Measurements from ENCODE around the gene PROX1. TPM values are rescaled to one million over a fixed set of nuclear protein-coding genes. Genes with fewer than 3 reads are reported as not detected.

PROX1 gene
- total and polyA plus RNA-seq, 2 donors (not counting 1 experiment from before 2014, with no cell fraction given) = 0.02 to 0.17 TPM

DNA sequence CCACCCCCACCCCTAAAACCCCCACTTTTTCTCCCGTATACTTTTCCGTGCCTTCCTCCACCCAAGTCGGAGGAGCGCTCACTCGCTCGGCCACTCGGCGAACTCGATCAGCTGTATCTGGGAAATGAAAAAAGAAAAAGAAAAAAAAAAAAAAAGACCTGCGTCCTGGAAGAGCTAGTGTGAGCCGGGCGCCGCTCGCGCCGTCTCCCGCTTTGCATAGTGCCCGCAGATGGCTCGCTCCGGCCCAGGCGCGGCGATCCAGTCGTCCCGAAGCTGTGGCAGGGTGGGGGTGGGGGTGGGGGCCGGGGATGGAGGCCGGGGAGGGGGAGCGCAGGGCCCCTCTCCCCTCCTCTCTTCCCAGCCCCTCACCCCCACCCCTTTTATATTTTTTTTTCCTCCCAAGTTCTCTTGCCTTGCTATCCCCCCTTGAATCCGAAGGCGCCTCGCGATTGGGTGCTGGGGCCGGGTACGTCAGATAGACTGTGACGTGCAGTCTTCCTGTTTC lies 299 bp upstream of the PROX1 start:
- no peaks in the 10 kb centered on the region for H4K20me1 ChIP-seq (ENCODE audit: control insufficient read depth, extremely low read depth, insufficient read depth, low read length)
- H2AFZ ChIP-seq (ENCODE audit: low read length) = peak overlapping the region; percentile 86
- H3K4me2 ChIP-seq (ENCODE audit: extremely low read depth, insufficient read depth, low read length) = peak overlapping the region; percentile 69
- no peak for DNase-seq (ENCODE audit: low read depth in 2 of 2)
- no peak overlapping the region for H3K9ac ChIP-seq (ENCODE audit: insufficient read depth, low read length)
- no peaks in the 10 kb centered on the region for H3K4me1 ChIP-seq (ENCODE audit: control insufficient read depth, extremely low read depth, insufficient read depth, low read length)
- H3K79me2 ChIP-seq (ENCODE audit: control insufficient read depth, insufficient read depth, low read length) = no peaks in the 10 kb centered on the region
- TF ChIP-seq EZH2 (IDR thresholded peaks at IDR 0.05; ENCODE audit: low read length, missing control alignments) = no peak
- TF ChIP-seq, protein P1, sequence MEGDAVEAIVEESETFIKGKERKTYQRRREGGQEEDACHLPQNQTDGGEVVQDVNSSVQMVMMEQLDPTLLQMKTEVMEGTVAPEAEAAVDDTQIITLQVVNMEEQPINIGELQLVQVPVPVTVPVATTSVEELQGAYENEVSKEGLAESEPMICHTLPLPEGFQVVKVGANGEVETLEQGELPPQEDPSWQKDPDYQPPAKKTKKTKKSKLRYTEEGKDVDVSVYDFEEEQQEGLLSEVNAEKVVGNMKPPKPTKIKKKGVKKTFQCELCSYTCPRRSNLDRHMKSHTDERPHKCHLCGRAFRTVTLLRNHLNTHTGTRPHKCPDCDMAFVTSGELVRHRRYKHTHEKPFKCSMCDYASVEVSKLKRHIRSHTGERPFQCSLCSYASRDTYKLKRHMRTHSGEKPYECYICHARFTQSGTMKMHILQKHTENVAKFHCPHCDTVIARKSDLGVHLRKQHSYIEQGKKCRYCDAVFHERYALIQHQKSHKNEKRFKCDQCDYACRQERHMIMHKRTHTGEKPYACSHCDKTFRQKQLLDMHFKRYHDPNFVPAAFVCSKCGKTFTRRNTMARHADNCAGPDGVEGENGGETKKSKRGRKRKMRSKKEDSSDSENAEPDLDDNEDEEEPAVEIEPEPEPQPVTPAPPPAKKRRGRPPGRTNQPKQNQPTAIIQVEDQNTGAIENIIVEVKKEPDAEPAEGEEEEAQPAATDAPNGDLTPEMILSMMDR (conservative IDR thresholded peaks at IDR 0.05 in 1 of 2, IDR thresholded peaks at IDR 0.05 in 1 of 2; ENCODE audit: low read depth in 1 of 2, low read length in 2 of 2) = no peak
- H3K36me3 ChIP-seq (ENCODE audit: control insufficient read depth, insufficient read depth, low read length) = no peaks in the 10 kb centered on the region
- no peak overlapping the region for H3K27ac ChIP-seq (ENCODE audit: insufficient read depth, low read length)
- peaks cover 41% of the 10 kb centered on the region for H3K27me3 ChIP-seq (ENCODE audit: control insufficient read depth, insufficient read depth, low read length)
- H3K9me3 ChIP-seq (ENCODE audit: control insufficient read depth, insufficient read depth, low read depth, low read length) = no peaks in the 10 kb centered on the region
- H3K4me3 ChIP-seq (replicated peaks in 1 of 4; ENCODE audit: control extremely low read depth in 1 of 4, insufficient read depth in 1 of 4, low read depth in 3 of 4, low read length in 4 of 4) = peak overlapping the region; percentile 27 to 73 (median 58)

DNA sequence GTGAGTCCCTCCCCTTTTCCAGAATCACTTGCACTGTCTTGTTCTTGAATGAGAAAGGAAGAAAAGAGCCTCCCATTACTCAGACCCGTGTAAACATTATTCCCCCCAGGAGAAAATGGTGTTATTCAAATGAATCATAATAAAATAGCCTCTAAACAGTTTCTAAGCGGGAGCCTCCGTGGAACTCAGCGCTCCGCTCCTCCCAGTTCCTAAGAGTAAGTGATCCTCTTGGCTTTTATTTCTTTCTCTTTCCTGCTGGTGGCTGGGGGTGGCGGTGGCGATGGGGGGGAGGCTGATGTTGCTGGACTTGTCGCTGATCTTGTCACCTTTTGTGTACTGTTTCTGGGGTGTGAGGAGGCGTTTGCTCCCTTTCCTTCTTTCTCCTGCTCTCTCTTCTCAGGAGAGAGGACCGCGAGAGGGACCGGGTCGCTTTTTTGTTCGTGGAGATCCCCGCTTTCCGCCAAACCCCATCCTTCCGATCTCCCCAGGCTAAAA lies 781 bp downstream of the PROX1 start:
- Histone ChIP-seq H3K36me3 (ENCODE audit: control insufficient read depth, insufficient read depth, low read length) (no peaks in the 10 kb centered on the region), H2AFZ (ENCODE audit: low read length) (peak overlapping the region; percentile 86), H3K27ac (ENCODE audit: insufficient read depth, low read length) (no peak overlapping the region), H3K27me3 (ENCODE audit: control insufficient read depth, insufficient read depth, low read length) (peaks cover 33% of the 10 kb centered on the region), H3K9ac (ENCODE audit: insufficient read depth, low read length) (no peak overlapping the region), H3K4me1 (ENCODE audit: control insufficient read depth, extremely low read depth, insufficient read depth, low read length) (no peaks in the 10 kb centered on the region), H3K4me2 (ENCODE audit: extremely low read depth, insufficient read depth, low read length) (peak overlapping the region; percentile 69), H3K4me3 (replicated peaks in 1 of 4; ENCODE audit: control extremely low read depth in 1 of 4, insufficient read depth in 1 of 4, low read depth in 3 of 4, low read length in 4 of 4) (peak overlapping the region; percentile 27 to 73 (median 58)), H3K9me3 (ENCODE audit: control insufficient read depth, insufficient read depth, low read depth, low read length) (no peaks in the 10 kb centered on the region), H4K20me1 (ENCODE audit: control insufficient read depth, extremely low read depth, insufficient read depth, low read length) (no peaks in the 10 kb centered on the region), H3K79me2 (ENCODE audit: control insufficient read depth, insufficient read depth, low read length) (no peaks in the 10 kb centered on the region)
- no peak for DNase-seq (ENCODE audit: low read depth in 2 of 2)
- no peak for TF ChIP-seq EZH2 (IDR thresholded peaks at IDR 0.05; ENCODE audit: low read length, missing control alignments)
- TF ChIP-seq, protein P1 (conservative IDR thresholded peaks at IDR 0.05 in 1 of 2, IDR thresholded peaks at IDR 0.05 in 1 of 2; ENCODE audit: low read depth in 1 of 2, low read length in 2 of 2) = no peak

DNA sequence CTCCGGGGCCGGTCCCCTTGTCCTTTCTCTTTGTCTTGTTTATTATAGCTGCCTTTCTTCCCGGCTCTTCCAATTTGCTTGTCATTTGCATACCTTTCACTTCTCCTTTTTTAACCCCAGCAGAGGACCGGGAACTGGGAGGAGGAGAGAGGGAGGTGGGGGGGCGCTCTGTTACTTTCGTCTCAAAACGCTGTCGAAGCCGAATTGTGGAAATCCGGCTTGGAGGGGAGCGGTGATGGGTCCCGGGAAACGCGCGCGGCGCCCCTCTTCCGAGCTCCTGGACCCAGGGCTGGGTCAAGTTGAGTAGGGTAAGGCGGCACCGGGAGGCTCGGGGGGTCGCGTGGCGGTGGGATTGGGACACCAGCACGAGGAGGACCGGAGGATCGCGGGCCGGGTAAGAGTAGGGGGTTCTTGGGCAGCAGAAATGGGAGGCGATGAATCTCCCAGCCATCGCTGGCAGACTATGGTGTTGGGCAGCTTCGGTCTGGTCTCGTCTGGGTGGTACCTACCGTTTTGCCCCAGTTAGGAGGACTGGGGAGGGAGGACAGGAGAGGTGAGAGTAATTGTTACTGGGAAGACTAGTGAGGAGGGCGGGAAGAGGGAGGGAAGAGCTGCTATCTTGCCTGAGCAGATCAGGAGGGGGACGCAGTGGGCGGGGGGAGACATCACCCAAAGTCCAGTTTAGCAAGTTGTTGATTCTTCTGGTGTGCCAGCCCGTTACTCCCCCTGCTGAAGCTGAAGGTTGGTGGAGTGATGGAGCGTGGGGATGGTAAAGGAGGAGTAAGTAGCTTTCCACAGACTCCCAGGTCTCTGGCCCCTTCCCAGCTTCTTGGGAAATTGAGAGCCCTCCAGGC lies 1.5 kb downstream of the PROX1 start:
- Histone ChIP-seq H3K9me3 (ENCODE audit: control insufficient read depth, insufficient read depth, low read depth, low read length) (no peaks in the 10 kb centered on the region), H3K27me3 (ENCODE audit: control insufficient read depth, insufficient read depth, low read length) (peaks cover 28% of the 10 kb centered on the region), H3K4me3 (replicated peaks in 1 of 4; ENCODE audit: control extremely low read depth in 1 of 4, insufficient read depth in 1 of 4, low read depth in 3 of 4, low read length in 4 of 4) (peak overlapping the region; percentile 27 to 73 (median 58)), H2AFZ (ENCODE audit: low read length) (peak overlapping the region; percentile 86), H3K9ac (ENCODE audit: insufficient read depth, low read length) (no peak overlapping the region), H3K27ac (ENCODE audit: insufficient read depth, low read length) (no peak overlapping the region), H3K4me1 (ENCODE audit: control insufficient read depth, extremely low read depth, insufficient read depth, low read length) (no peaks in the 10 kb centered on the region), H4K20me1 (ENCODE audit: control insufficient read depth, extremely low read depth, insufficient read depth, low read length) (no peaks in the 10 kb centered on the region), H3K36me3 (ENCODE audit: control insufficient read depth, insufficient read depth, low read length) (no peaks in the 10 kb centered on the region), H3K4me2 (ENCODE audit: extremely low read depth, insufficient read depth, low read length) (peak overlapping the region; percentile 69), H3K79me2 (ENCODE audit: control insufficient read depth, insufficient read depth, low read length) (no peaks in the 10 kb centered on the region)
- TF ChIP-seq EZH2 (IDR thresholded peaks at IDR 0.05; ENCODE audit: low read length, missing control alignments) = no peak
- TF ChIP-seq, protein P1 (conservative IDR thresholded peaks at IDR 0.05 in 1 of 2, IDR thresholded peaks at IDR 0.05 in 1 of 2; ENCODE audit: low read depth in 1 of 2, low read length in 2 of 2) = no peak
- DNase-seq (ENCODE audit: low read depth in 2 of 2) = no peak
